Astrocyte (in vitro differentiated cells and primary cell): ENCODE results near the gene MYL7. TPM values are rescaled to one million over a fixed set of nuclear protein-coding genes. Genes with fewer than 3 reads are reported as not detected.

Experiments used
- DNase-seq: peaks from one replicate; pipeline ENCODE4 v3.0.0-alpha.2; 2010; ENCODE audit warnings: low read depth
- FAIRE-seq: peaks from 2 replicates; lab custom pipeline; 2011; peaks lifted over from hg19 to GRCh38; lab: Jason Lieb, UNC
- H2AFZ ChIP-seq: 2 replicates; pipeline ENCODE4 v1.6.0; 2012; ENCODE audit warnings: low read depth, low read length, inconsistent platforms
- H3K27ac ChIP-seq: 2 replicates; pipeline ENCODE4 v1.5.1; 2011; ENCODE audit warnings: low read depth, low read length, inconsistent platforms
- H3K27me3 ChIP-seq: 2 replicates; pipeline ENCODE4 v1.6.0; 2011; ENCODE audit warnings: low read length, inconsistent platforms; ENCODE audit not compliant: insufficient read depth
- H3K36me3 ChIP-seq: 2 replicates; pipeline ENCODE4 v1.5.1; 2011; ENCODE audit warnings: low read length, inconsistent platforms; ENCODE audit not compliant: insufficient read depth
- H3K4me1 ChIP-seq: 2 replicates; pipeline ENCODE4 v1.5.1; 2011; ENCODE audit warnings: low read length, inconsistent platforms; ENCODE audit not compliant: insufficient read depth
- H3K4me2 ChIP-seq: 2 replicates; pipeline ENCODE4 v1.6.0; 2012; ENCODE audit warnings: low read length, inconsistent platforms
- H3K4me3 ChIP-seq: 2 replicates; pipeline ENCODE4 v1.5.1; 2011; ENCODE audit warnings: low read depth, mild to moderate bottlenecking, low read length, inconsistent platforms; ENCODE audit not compliant: insufficient read depth
- H3K79me2 ChIP-seq: 2 replicates; pipeline ENCODE4 v1.6.0; 2012; ENCODE audit warnings: mild to moderate bottlenecking, low read length, inconsistent platforms; ENCODE audit not compliant: insufficient read depth
- H3K9ac ChIP-seq: 2 replicates; pipeline ENCODE4 v1.6.0; 2012; ENCODE audit warnings: mild to moderate bottlenecking, low read length, inconsistent platforms
- H3K9me3 ChIP-seq: 2 replicates; pipeline ENCODE4 v1.5.1; 2012; ENCODE audit warnings: low read depth, mild to moderate bottlenecking, low read length, inconsistent platforms; ENCODE audit not compliant: insufficient read depth
- H4K20me1 ChIP-seq: 2 replicates; pipeline ENCODE4 v1.6.0; 2012; ENCODE audit warnings: low read length, inconsistent platforms; ENCODE audit not compliant: insufficient read depth
- H3K27ac Mint-ChIP-seq: one replicate; pipeline ENCODE4 v1.8.0; 2021; ENCODE audit warnings: mild to moderate bottlenecking, mixed read lengths; ENCODE audit not compliant: unreplicated experiment
- H3K27me3 Mint-ChIP-seq: one replicate; pipeline ENCODE4 v1.8.0; 2021; ENCODE audit warnings: low read depth, mixed read lengths; ENCODE audit not compliant: unreplicated experiment
- H3K36me3 Mint-ChIP-seq: one replicate; pipeline ENCODE4 v1.8.0; 2021; ENCODE audit warnings: low read depth, mixed read lengths; ENCODE audit not compliant: unreplicated experiment
- H3K4me1 Mint-ChIP-seq: one replicate; pipeline ENCODE4 v1.8.0; 2021; ENCODE audit warnings: low read depth, mixed read lengths; ENCODE audit not compliant: unreplicated experiment
- H3K4me3 Mint-ChIP-seq: one replicate; pipeline ENCODE4 v1.8.0; 2021; ENCODE audit warnings: mild to moderate bottlenecking, moderate library complexity, mixed read lengths; ENCODE audit not compliant: unreplicated experiment
- H3K9me3 Mint-ChIP-seq: one replicate; pipeline ENCODE4 v1.8.0; 2021; ENCODE audit warnings: mild to moderate bottlenecking, mixed read lengths; ENCODE audit not compliant: unreplicated experiment
- EZH2 ChIP-seq: IDR thresholded peaks from 2 replicates; pipeline ENCODE4 v1.6.1; 2012; ENCODE audit warnings: mild to moderate bottlenecking, low read length, inconsistent platforms; ENCODE audit not compliant: insufficient read depth
- total RNA-seq: library from RNA; stranded (reverse); gene quantifications from 2 replicates; pipeline ENCODE4 v1.2.1, GENCODE V29; 2021
- TF ChIP-seq, protein P1 (sequence below): IDR thresholded peaks from 2 replicates; pipeline ENCODE4 v1.5.1; 2011; ENCODE audit warnings: low read depth, mild to moderate bottlenecking, inconsistent platforms, low read length, moderate library complexity; ENCODE audit not compliant: insufficient read depth

MYL7 gene
- total RNA-seq, 1 donor from 2014 or later, result 60.0 TPM

- no peaks in the 10 kb centered on the region for H3K4me1 ChIP-seq
- H3K9me3 Mint-ChIP-seq, result peaks cover 2% of the 10 kb centered on the region
- H3K27ac ChIP-seq, result no peak overlapping the region
- H4K20me1 ChIP-seq, result no peaks in the 10 kb centered on the region
- H3K4me2 ChIP-seq, result no peak overlapping the region
- no peaks in the 10 kb centered on the region for H3K4me1 Mint-ChIP-seq
- no peak overlapping the region for H3K4me3 ChIP-seq
- no peak overlapping the region for H3K27ac Mint-ChIP-seq
- H2AFZ ChIP-seq, result no peak overlapping the region
- H3K36me3 ChIP-seq, result no peaks in the 10 kb centered on the region
- H3K27me3 ChIP-seq, result peaks cover 2% of the 10 kb centered on the region
- H3K4me3 Mint-ChIP-seq, result no peak overlapping the region
- DNase-seq (no peak), FAIRE-seq (no peak)
- H3K79me2 ChIP-seq, result no peaks in the 10 kb centered on the region
- no peaks in the 10 kb centered on the region for H3K9me3 ChIP-seq
- TF ChIP-seq, protein P1, sequence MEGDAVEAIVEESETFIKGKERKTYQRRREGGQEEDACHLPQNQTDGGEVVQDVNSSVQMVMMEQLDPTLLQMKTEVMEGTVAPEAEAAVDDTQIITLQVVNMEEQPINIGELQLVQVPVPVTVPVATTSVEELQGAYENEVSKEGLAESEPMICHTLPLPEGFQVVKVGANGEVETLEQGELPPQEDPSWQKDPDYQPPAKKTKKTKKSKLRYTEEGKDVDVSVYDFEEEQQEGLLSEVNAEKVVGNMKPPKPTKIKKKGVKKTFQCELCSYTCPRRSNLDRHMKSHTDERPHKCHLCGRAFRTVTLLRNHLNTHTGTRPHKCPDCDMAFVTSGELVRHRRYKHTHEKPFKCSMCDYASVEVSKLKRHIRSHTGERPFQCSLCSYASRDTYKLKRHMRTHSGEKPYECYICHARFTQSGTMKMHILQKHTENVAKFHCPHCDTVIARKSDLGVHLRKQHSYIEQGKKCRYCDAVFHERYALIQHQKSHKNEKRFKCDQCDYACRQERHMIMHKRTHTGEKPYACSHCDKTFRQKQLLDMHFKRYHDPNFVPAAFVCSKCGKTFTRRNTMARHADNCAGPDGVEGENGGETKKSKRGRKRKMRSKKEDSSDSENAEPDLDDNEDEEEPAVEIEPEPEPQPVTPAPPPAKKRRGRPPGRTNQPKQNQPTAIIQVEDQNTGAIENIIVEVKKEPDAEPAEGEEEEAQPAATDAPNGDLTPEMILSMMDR, result no peak
- TF ChIP-seq EZH2, result no peak
- no peak overlapping the region for H3K9ac ChIP-seq
- no peaks in the 10 kb centered on the region for H3K36me3 Mint-ChIP-seq
- peaks cover 54% of the 10 kb centered on the region for H3K27me3 Mint-ChIP-seq
Observed at GRCh38 chr7:44151956-44152355, 10.8 kb upstream of the MYL7 start.

GRCh38 chr7:44150966-44151941 lies 10.1 kb upstream of the MYL7 start:
- Mint-ChIP-seq H3K27me3 (peaks cover 56% of the 10 kb centered on the region), H3K36me3 (no peaks in the 10 kb centered on the region), H3K4me3 (no peak overlapping the region), H3K4me1 (no peaks in the 10 kb centered on the region), H3K27ac (no peak overlapping the region), H3K9me3 (peaks cover 2% of the 10 kb centered on the region)
- peaks cover 2% of the 10 kb centered on the region for H3K27me3 ChIP-seq
- no peaks in the 10 kb centered on the region for H4K20me1 ChIP-seq
- H3K36me3 ChIP-seq, result no peaks in the 10 kb centered on the region
- no peak for TF ChIP-seq EZH2
- TF ChIP-seq, protein P1, result no peak
- DNase-seq, result no peak
- H3K4me2 ChIP-seq, result no peak overlapping the region
- H3K4me3 ChIP-seq, result no peak overlapping the region
- H3K79me2 ChIP-seq, result no peaks in the 10 kb centered on the region
- no peak overlapping the region for H3K9ac ChIP-seq
- H3K9me3 ChIP-seq, result no peaks in the 10 kb centered on the region
- no peak for FAIRE-seq
- no peak overlapping the region for H2AFZ ChIP-seq
- H3K4me1 ChIP-seq, result no peaks in the 10 kb centered on the region
- no peak overlapping the region for H3K27ac ChIP-seq

GRCh38 chr7:44150466-44150832 lies 9.3 kb upstream of the MYL7 start:
- Mint-ChIP-seq H3K27ac (no peak overlapping the region), H3K4me1 (no peaks in the 10 kb centered on the region), H3K36me3 (no peaks in the 10 kb centered on the region), H3K9me3 (peaks cover 2% of the 10 kb centered on the region), H3K27me3 (peaks cover 49% of the 10 kb centered on the region), H3K4me3 (no peak overlapping the region)
- Histone ChIP-seq H3K4me2 (no peak overlapping the region), H3K9me3 (no peaks in the 10 kb centered on the region), H3K4me3 (no peak overlapping the region), H3K27me3 (peaks cover 2% of the 10 kb centered on the region), H3K36me3 (no peaks in the 10 kb centered on the region), H3K27ac (no peak overlapping the region), H4K20me1 (no peaks in the 10 kb centered on the region), H3K9ac (no peak overlapping the region), H3K4me1 (peaks cover 2% of the 10 kb centered on the region), H2AFZ (no peak overlapping the region), H3K79me2 (no peaks in the 10 kb centered on the region)
- FAIRE-seq (no peak), DNase-seq (no peak)
- TF ChIP-seq EZH2, result no peak
- TF ChIP-seq, protein P1, result no peak
